HCT116 (cell line): ENCODE results near the gene IRF4. TPM values are rescaled to one million over a fixed set of nuclear protein-coding genes. Genes with fewer than 3 reads are reported as not detected.

Source experiments
- CBX3 ChIP-seq: IDR thresholded peaks from 2 replicates; pipeline ENCODE4 v1.6.1; 2012; ENCODE audit warnings: low read depth
- ELF1 ChIP-seq: IDR thresholded peaks from 2 replicates; pipeline ENCODE4 v1.6.1; 2012; ENCODE audit warnings: low read depth, borderline replicate concordance
- REST ChIP-seq: IDR thresholded peaks from 2 replicates; pipeline ENCODE4 v1.6.1; 2012; ENCODE audit warnings: low read depth
- SP1 ChIP-seq: IDR thresholded peaks from 2 replicates; pipeline ENCODE4 v1.6.1; 2012; ENCODE audit warnings: low read depth
- YY1 ChIP-seq: IDR thresholded peaks from 2 replicates; pipeline ENCODE4 v1.6.1; 2011; ENCODE audit warnings: low read length, low read depth, moderate library complexity, mild to moderate bottlenecking; ENCODE audit not compliant: insufficient replicate concordance; ENCODE audit errors: extremely low read depth
- ZNF274 ChIP-seq: fragments of 200-500 bp; sonication (Bioruptor generic); IDR thresholded peaks from 2 replicates; pipeline ENCODE4 v1.6.1; 2014; ENCODE audit warnings: mild to moderate bottlenecking, low read depth, low read length, inconsistent platforms
- total RNA-seq: library from RNA; stranded (reverse); gene quantifications from one replicate; pipeline ENCODE4 v1.2.1, GENCODE V29; 2021; ENCODE audit not compliant: unreplicated experiment
- TF ChIP-seq, protein P1 (sequence below): IDR thresholded peaks from 2 replicates; pipeline ENCODE4 v1.6.1; 2011; ENCODE audit warnings: mild to moderate bottlenecking, low read length, moderate library complexity; ENCODE audit not compliant: insufficient replicate concordance; ENCODE audit errors: extremely low read depth

The IRF4 gene
- total RNA-seq, 1 experiment from 2014 or later, result 1.2 TPM

GRCh38 chr6:443621-444159 lies 52.1 kb downstream of the IRF4 start (continued):
- TF ChIP-seq REST, result no peak
- TF ChIP-seq, protein P1, sequence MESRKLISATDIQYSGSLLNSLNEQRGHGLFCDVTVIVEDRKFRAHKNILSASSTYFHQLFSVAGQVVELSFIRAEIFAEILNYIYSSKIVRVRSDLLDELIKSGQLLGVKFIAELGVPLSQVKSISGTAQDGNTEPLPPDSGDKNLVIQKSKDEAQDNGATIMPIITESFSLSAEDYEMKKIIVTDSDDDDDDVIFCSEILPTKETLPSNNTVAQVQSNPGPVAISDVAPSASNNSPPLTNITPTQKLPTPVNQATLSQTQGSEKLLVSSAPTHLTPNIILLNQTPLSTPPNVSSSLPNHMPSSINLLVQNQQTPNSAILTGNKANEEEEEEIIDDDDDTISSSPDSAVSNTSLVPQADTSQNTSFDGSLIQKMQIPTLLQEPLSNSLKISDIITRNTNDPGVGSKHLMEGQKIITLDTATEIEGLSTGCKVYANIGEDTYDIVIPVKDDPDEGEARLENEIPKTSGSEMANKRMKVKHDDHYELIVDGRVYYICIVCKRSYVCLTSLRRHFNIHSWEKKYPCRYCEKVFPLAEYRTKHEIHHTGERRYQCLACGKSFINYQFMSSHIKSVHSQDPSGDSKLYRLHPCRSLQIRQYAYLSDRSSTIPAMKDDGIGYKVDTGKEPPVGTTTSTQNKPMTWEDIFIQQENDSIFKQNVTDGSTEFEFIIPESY, result no peak
- TF ChIP-seq ELF1, result no peak
- no peak for TF ChIP-seq SP1
- TF ChIP-seq ZNF274, result no peak
- TF ChIP-seq CBX3, result no peak
- TF ChIP-seq YY1, result no peak
